MCF 10A (cell line): ENCODE data around the gene CORIN. TPM values are rescaled to one million over a fixed set of nuclear protein-coding genes. Genes with fewer than 3 reads are reported as not detected.

Experiments
- BruUV-seq: library from RNA; stranded (reverse); fragments of 400-500 nt; replicated peaks from 2 replicates; lab custom pipeline; 2021; lab: Mats Ljungman, UMichigan
- CTCF ChIA-PET: fragments of 300-600 bp; sonication (Branson Sonifier 250); formaldehyde crosslinking; extraction: SDS; loops from one replicate; lab custom pipeline; 2021; ENCODE audit warnings: antibody characterized with exemption, inconsistent platforms; lab: Yijun Ruan, JAX
- POLR2A ChIA-PET: fragments of 300-600, 350-650 bp; sonication (Branson Sonifier 250); formaldehyde crosslinking; extraction: SDS; loops from one replicate; lab custom pipeline; 2020; ENCODE audit warnings: antibody characterized with exemption, inconsistent platforms; lab: Yijun Ruan, JAX
- DNase-seq: peaks from one replicate; pipeline ENCODE4 v3.0.0-alpha.2; 2018; ENCODE audit not compliant: unreplicated experiment
- H3K27ac Mint-ChIP-seq: one replicate; pipeline ENCODE4 v1.8.0; 2022; ENCODE audit warnings: mild to moderate bottlenecking, low read depth, mixed read lengths; ENCODE audit not compliant: unreplicated experiment
- H3K27me3 Mint-ChIP-seq: one replicate; pipeline ENCODE4 v1.8.0; 2022; ENCODE audit warnings: mixed read lengths; ENCODE audit not compliant: insufficient read depth, unreplicated experiment
- H3K36me3 Mint-ChIP-seq: one replicate; pipeline ENCODE4 v1.8.0; 2022; ENCODE audit warnings: mild to moderate bottlenecking, moderate library complexity, mixed read lengths; ENCODE audit not compliant: insufficient read depth, unreplicated experiment
- H3K4me1 Mint-ChIP-seq: one replicate; pipeline ENCODE4 v1.8.0; 2022; ENCODE audit warnings: mixed read lengths; ENCODE audit not compliant: insufficient read depth, unreplicated experiment
- H3K4me3 Mint-ChIP-seq: one replicate; pipeline ENCODE4 v1.8.0; 2022; ENCODE audit warnings: mild to moderate bottlenecking, moderate library complexity, mixed read lengths; ENCODE audit not compliant: unreplicated experiment
- H3K9me3 Mint-ChIP-seq: one replicate; pipeline ENCODE4 v1.8.0; 2022; ENCODE audit warnings: mixed read lengths; ENCODE audit not compliant: unreplicated experiment
- intact Hi-C: fragments of 100-400 bp; cut with micrococcal nuclease; formaldehyde crosslinking; loops from 2 replicates; pipeline ENCODE4 v1.14.1; 2022
- total RNA-seq: library from RNA; stranded (reverse); gene quantifications from 2 replicates; pipeline ENCODE4 v1.2.3, GENCODE V29; 2022
- TF ChIP-seq, protein P1 (sequence below): fragments of 200-600 bp; IDR thresholded peaks from one replicate; pipeline ENCODE4 v1.8.0; 2022; ENCODE audit warnings: antibody characterized with exemption, mild to moderate bottlenecking; ENCODE audit not compliant: unreplicated experiment

CORIN gene
- total RNA-seq, 1 experiment from 2014 or later = 1.0 TPM

DNA sequence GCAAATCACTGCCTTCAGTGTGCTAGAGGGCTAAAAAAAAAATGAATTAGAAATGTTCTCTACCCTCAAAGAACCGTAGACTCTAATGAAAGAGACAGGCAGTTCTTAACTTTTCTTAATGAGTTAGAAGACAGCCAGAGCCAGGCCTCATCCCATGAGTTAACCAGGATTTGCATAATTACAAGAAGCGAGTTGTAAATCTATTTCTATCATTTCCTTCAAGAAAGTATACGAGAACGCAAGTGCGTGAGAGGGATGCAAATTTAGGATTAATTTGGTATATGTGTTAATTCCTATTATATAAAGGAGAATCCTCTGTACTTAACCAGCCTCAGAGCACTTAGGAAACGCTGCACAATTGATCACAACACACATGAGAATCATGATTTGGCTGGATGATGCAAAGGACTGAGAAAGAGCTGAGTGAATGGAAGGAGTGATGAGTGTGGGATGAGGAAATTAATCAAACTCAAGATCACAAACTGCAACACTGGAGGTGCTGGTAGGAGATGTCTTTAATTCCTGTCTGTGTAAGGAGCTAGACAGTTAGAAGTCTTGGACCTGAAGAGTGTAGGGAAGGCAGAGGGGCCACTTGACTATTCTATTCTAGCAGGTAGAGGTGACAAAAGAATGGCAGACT, 195.6 kb downstream of the CORIN start:
- DNase-seq = no peak
- no peaks in the 10 kb centered on the region for H3K4me1 Mint-ChIP-seq
- ChIA-PET POLR2A (no interaction called here), CTCF (interaction anchor here (0.6 kb wide), 1 partner anchor 22 kb away, joined by 4 read pairs; no protein-coding TSS in a partner anchor)
- H3K36me3 Mint-ChIP-seq = no peaks in the 10 kb centered on the region
- TF ChIP-seq, protein P1, sequence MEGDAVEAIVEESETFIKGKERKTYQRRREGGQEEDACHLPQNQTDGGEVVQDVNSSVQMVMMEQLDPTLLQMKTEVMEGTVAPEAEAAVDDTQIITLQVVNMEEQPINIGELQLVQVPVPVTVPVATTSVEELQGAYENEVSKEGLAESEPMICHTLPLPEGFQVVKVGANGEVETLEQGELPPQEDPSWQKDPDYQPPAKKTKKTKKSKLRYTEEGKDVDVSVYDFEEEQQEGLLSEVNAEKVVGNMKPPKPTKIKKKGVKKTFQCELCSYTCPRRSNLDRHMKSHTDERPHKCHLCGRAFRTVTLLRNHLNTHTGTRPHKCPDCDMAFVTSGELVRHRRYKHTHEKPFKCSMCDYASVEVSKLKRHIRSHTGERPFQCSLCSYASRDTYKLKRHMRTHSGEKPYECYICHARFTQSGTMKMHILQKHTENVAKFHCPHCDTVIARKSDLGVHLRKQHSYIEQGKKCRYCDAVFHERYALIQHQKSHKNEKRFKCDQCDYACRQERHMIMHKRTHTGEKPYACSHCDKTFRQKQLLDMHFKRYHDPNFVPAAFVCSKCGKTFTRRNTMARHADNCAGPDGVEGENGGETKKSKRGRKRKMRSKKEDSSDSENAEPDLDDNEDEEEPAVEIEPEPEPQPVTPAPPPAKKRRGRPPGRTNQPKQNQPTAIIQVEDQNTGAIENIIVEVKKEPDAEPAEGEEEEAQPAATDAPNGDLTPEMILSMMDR = no peak
- intact Hi-C loops = no loop called here
- peaks cover under 1% of the 10 kb centered on the region for H3K9me3 Mint-ChIP-seq
- H3K27me3 Mint-ChIP-seq = no peaks in the 10 kb centered on the region
- no peak overlapping the region for H3K4me3 Mint-ChIP-seq
- no TSS peak for BruUV-seq
- H3K27ac Mint-ChIP-seq = no peak overlapping the region

DNA sequence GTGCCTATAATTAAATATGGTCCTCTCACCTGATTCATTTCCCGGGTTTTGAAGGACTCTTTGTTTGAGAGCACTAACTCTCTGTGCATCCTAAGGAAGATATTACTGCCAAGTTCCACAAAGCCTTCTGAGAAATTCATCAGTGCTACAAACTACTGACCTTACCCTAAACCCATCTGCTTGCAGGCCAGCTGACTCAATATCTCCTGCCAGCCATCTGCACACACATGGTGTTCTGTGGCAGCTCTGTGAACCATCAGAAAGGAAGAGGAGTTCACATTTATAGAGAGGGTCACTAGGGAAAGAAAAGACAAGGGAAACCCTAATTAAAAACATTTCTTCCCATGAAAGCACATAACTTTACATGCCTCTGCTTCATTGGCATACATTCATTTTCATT, 196.1 kb downstream of the CORIN start:
- no peak for DNase-seq
- POLR2A ChIA-PET = no interaction called here
- Mint-ChIP-seq H3K4me1 (no peaks in the 10 kb centered on the region), H3K9me3 (peaks cover 6% of the 10 kb centered on the region), H3K36me3 (no peaks in the 10 kb centered on the region), H3K27me3 (no peaks in the 10 kb centered on the region), H3K4me3 (no peak overlapping the region), H3K27ac (no peak overlapping the region)
- CTCF ChIA-PET = no interaction called here
- TF ChIP-seq, protein P1 = no peak
- BruUV-seq = no TSS peak
- intact Hi-C loops = no loop called here

DNA sequence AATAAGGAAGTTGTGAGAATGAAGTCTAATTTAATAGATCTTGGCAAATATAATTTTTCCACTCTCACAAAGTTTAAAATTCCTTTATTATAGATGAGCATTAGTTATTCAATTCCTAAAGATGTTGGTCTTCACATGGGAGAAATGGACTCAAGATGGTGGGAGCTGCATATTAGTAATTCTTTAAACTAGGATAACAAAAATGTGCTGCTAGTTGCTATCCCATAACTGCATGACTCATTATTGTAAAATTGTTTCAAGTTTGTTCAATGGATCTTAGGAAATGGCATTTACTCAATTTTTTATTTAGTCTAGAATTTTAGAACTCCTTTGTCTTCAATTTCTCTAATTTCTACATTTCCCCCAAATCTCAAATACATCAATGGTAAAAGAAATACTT, 197.0 kb downstream of the CORIN start:
- Mint-ChIP-seq H3K4me3 (no peak overlapping the region), H3K4me1 (no peaks in the 10 kb centered on the region), H3K27ac (no peak overlapping the region), H3K27me3 (no peaks in the 10 kb centered on the region), H3K36me3 (no peaks in the 10 kb centered on the region), H3K9me3 (peaks cover 12% of the 10 kb centered on the region)
- ChIA-PET CTCF (no interaction called here), POLR2A (no interaction called here)
- DNase-seq = no peak
- intact Hi-C loops = no loop called here
- TF ChIP-seq, protein P1 = no peak
- no TSS peak for BruUV-seq

DNA sequence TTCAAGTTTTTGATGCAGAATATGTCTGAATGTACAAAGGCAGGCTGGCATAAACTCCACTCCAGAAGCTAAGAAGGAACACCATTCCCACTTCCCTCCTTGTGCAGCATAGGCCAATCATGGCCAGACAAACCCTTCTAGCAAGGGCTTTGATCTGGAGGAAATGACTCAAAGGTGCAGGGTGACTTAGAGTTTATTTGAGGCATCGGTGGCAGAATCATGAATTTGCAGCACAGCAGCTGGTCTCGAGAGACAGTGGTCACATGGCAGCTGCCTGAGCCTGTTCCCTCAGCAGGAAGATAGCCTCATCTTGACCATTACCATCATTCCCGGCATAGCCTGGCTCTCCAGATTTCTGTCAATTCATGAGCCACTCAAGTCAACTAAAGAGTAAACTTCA, 198.3 kb downstream of the CORIN start:
- peaks cover 12% of the 10 kb centered on the region for H3K9me3 Mint-ChIP-seq
- TF ChIP-seq, protein P1 = no peak
- H3K4me3 Mint-ChIP-seq = no peak overlapping the region
- intact Hi-C loops = no loop called here
- no peaks in the 10 kb centered on the region for H3K27me3 Mint-ChIP-seq
- no peaks in the 10 kb centered on the region for H3K36me3 Mint-ChIP-seq
- no peak for DNase-seq
- BruUV-seq = no TSS peak
- no peak overlapping the region for H3K27ac Mint-ChIP-seq
- CTCF ChIA-PET = no interaction called here
- POLR2A ChIA-PET = no interaction called here
- H3K4me1 Mint-ChIP-seq = no peaks in the 10 kb centered on the region
